OCI-LY7 (cell line): ENCODE data around the gene ARL16.

Experiments used
- EZH2phosphoT487 ChIP-seq: fragments of 200-600 bp; sonication (generic); IDR thresholded peaks from 2 replicates; pipeline ENCODE4 v1.6.1; 2018; ENCODE audit warnings: low read depth, borderline replicate concordance, mild to moderate bottlenecking, mixed run types, antibody characterized with exemption, low read length, moderate library complexity, mixed read lengths
- TF ChIP-seq, protein P1 (sequence below): fragments of 200-600 bp; sonication (generic); conservative IDR thresholded peaks from 2 replicates; pipeline ENCODE4 v1.5.1; 2014; ENCODE audit warnings: mild to moderate bottlenecking, antibody characterized with exemption, low read length, moderate library complexity, mixed read lengths

DNA sequence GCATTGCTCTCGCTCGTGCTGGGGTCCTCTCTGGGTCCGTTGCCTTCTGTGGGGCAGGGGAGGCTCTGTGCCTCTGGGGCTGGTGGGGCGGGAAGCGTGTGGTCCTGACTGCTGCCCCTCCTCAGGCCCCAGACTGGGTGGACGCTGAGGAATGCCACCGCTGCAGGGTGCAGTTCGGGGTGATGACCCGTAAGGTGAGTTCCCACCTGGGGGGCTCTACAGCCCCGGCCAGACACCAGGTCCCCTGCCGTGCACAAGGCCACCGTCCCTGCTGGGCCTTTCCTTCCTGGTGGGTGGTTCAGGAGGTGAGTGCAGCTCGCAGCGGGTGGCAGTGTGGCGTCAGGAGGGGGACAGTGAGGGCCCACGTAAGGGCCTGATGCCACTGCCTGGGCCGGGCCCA is 7.0 kb upstream of the ARL16 start:
- no peak for TF ChIP-seq EZH2phosphoT487
- TF ChIP-seq, protein P1, sequence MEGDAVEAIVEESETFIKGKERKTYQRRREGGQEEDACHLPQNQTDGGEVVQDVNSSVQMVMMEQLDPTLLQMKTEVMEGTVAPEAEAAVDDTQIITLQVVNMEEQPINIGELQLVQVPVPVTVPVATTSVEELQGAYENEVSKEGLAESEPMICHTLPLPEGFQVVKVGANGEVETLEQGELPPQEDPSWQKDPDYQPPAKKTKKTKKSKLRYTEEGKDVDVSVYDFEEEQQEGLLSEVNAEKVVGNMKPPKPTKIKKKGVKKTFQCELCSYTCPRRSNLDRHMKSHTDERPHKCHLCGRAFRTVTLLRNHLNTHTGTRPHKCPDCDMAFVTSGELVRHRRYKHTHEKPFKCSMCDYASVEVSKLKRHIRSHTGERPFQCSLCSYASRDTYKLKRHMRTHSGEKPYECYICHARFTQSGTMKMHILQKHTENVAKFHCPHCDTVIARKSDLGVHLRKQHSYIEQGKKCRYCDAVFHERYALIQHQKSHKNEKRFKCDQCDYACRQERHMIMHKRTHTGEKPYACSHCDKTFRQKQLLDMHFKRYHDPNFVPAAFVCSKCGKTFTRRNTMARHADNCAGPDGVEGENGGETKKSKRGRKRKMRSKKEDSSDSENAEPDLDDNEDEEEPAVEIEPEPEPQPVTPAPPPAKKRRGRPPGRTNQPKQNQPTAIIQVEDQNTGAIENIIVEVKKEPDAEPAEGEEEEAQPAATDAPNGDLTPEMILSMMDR: no peak
